Osteocyte (in vitro differentiated cells): ENCODE measurements around the gene TFRC. TPM values are rescaled to one million over a fixed set of nuclear protein-coding genes. Genes with fewer than 3 reads are reported as not detected.
"Not testable (repeated sequence)": the region's sequence is repeated elsewhere in the genome, so short reads cannot be mapped to it uniquely, and the experiment has no call there.

Source experiments
- DNase-seq: peaks from one replicate; pipeline ENCODE4 v3.0.0; 2021; ENCODE audit warnings: mixed read lengths; ENCODE audit not compliant: unreplicated experiment; ENCODE audit errors: extremely low spot score
- H3K27ac Mint-ChIP-seq: one replicate; pipeline ENCODE4 v1.8.0; 2021; ENCODE audit warnings: mild to moderate bottlenecking, mixed read lengths; ENCODE audit not compliant: unreplicated experiment
- H3K27me3 Mint-ChIP-seq: one replicate; pipeline ENCODE4 v1.8.0; 2021; ENCODE audit warnings: mixed read lengths; ENCODE audit not compliant: unreplicated experiment
- H3K36me3 Mint-ChIP-seq: one replicate; pipeline ENCODE4 v1.8.0; 2021; ENCODE audit warnings: mixed read lengths; ENCODE audit not compliant: unreplicated experiment
- H3K4me1 Mint-ChIP-seq: one replicate; pipeline ENCODE4 v1.8.0; 2021; ENCODE audit warnings: mixed read lengths; ENCODE audit not compliant: unreplicated experiment
- H3K4me3 Mint-ChIP-seq: one replicate; pipeline ENCODE4 v1.8.0; 2021; ENCODE audit warnings: mild to moderate bottlenecking, moderate library complexity, mixed read lengths; ENCODE audit not compliant: unreplicated experiment
- H3K9me3 Mint-ChIP-seq: one replicate; pipeline ENCODE4 v1.8.0; 2021; ENCODE audit warnings: mixed read lengths; ENCODE audit not compliant: unreplicated experiment
- CTCF ChIP-seq: fragments of 200-600 bp; sonication (generic); IDR thresholded peaks from 2 replicates; pipeline ENCODE4 v1.5.0; 2021; ENCODE audit warnings: antibody characterized with exemption, mild to moderate bottlenecking, moderate library complexity
- total RNA-seq: library from RNA; stranded (reverse); gene quantifications from 2 replicates; pipeline ENCODE4 v1.2.1, GENCODE V29; 2021

The TFRC gene
- total RNA-seq, 1 donor from 2014 or later = 84.6 TPM

- no peaks in the 10 kb centered on the region for H3K9me3 Mint-ChIP-seq
- no peaks in the 10 kb centered on the region for H3K27me3 Mint-ChIP-seq
- no peak overlapping the region for H3K27ac Mint-ChIP-seq
- H3K4me3 Mint-ChIP-seq = no peak overlapping the region
- no peak for TF ChIP-seq CTCF
- H3K36me3 Mint-ChIP-seq = peaks cover 2% of the 10 kb centered on the region
- no peak for DNase-seq
- H3K4me1 Mint-ChIP-seq = peaks cover 15% of the 10 kb centered on the region
Observed at GRCh38 chr3:196079682-196080081, 2.2 kb downstream of the TFRC start.

GRCh38 chr3:196075013-196075412 is 6.9 kb downstream of the TFRC start:
- no peak overlapping the region for H3K27ac Mint-ChIP-seq
- H3K4me3 Mint-ChIP-seq = no peak overlapping the region
- H3K36me3 Mint-ChIP-seq = peaks cover 15% of the 10 kb centered on the region
- H3K4me1 Mint-ChIP-seq = peaks cover 1% of the 10 kb centered on the region
- DNase-seq = no peak
- H3K27me3 Mint-ChIP-seq = no peaks in the 10 kb centered on the region
- no peak for TF ChIP-seq CTCF
- H3K9me3 Mint-ChIP-seq = no peaks in the 10 kb centered on the region

- H3K27ac Mint-ChIP-seq = no peak overlapping the region
- H3K9me3 Mint-ChIP-seq = no peaks in the 10 kb centered on the region
- H3K4me1 Mint-ChIP-seq = no peaks in the 10 kb centered on the region
- DNase-seq = no peak
- peaks cover 18% of the 10 kb centered on the region for H3K36me3 Mint-ChIP-seq
- TF ChIP-seq CTCF = peak; percentile 83
- H3K27me3 Mint-ChIP-seq = no peaks in the 10 kb centered on the region
- no peak overlapping the region for H3K4me3 Mint-ChIP-seq
Observed at GRCh38 chr3:196073255-196073753, 8.6 kb downstream of the TFRC start.

GRCh38 chr3:196072313-196072712 is 9.6 kb downstream of the TFRC start:
- H3K36me3 Mint-ChIP-seq = peaks cover 25% of the 10 kb centered on the region
- TF ChIP-seq CTCF = no peak
- no peak overlapping the region for H3K27ac Mint-ChIP-seq
- no peaks in the 10 kb centered on the region for H3K27me3 Mint-ChIP-seq
- H3K4me1 Mint-ChIP-seq = no peaks in the 10 kb centered on the region
- DNase-seq = no peak
- no peaks in the 10 kb centered on the region for H3K9me3 Mint-ChIP-seq
- H3K4me3 Mint-ChIP-seq = no peak overlapping the region

GRCh38 chr3:196068812-196069211 is 13.1 kb downstream of the TFRC start:
- DNase-seq, H3K27me3 Mint-ChIP-seq, H3K4me1 Mint-ChIP-seq, H3K9me3 Mint-ChIP-seq, H3K4me3 Mint-ChIP-seq, H3K27ac Mint-ChIP-seq: not testable (repeated sequence)
- peaks cover 49% of the 10 kb centered on the region for H3K36me3 Mint-ChIP-seq

GRCh38 chr3:196067439-196067838 is 14.5 kb downstream of the TFRC start:
- no peaks in the 10 kb centered on the region for H3K27me3 Mint-ChIP-seq
- H3K4me3 Mint-ChIP-seq = no peak overlapping the region
- peaks cover 46% of the 10 kb centered on the region for H3K36me3 Mint-ChIP-seq
- H3K4me1 Mint-ChIP-seq = no peaks in the 10 kb centered on the region
- no peaks in the 10 kb centered on the region for H3K9me3 Mint-ChIP-seq
- H3K27ac Mint-ChIP-seq = no peak overlapping the region
- DNase-seq = no peak
- TF ChIP-seq CTCF = no peak
